Sigmoid colon (tissue), 7 donors: ENCODE data around the gene CCDC38. TPM values are rescaled to one million over a fixed set of nuclear protein-coding genes. Genes with fewer than 3 reads are reported as not detected.

Source experiments
- DNase-seq: peaks from one replicate; pipeline ENCODE4 v3.0.0-alpha.2; 2019
- H3K27ac ChIP-seq, 4 donors: fragments of 200-600 bp; sonication (generic); one replicate each; pipeline ENCODE4 v1.5.1; 2016 to 2019; ENCODE audit warnings: mild to moderate bottlenecking in 1 of 4
- H3K27me3 ChIP-seq, 3 donors: fragments of 200-600 bp; sonication (generic); one replicate each; pipeline ENCODE4 v1.5.1; 2019; ENCODE audit warnings: mild to moderate bottlenecking in 1 of 3
- H3K36me3 ChIP-seq, 4 donors: fragments of 200-600 bp; sonication (generic); one replicate each; pipeline ENCODE4 v1.5.1; 2016 to 2019
- H3K4me1 ChIP-seq, 4 donors: fragments of 200-600 bp; sonication (generic); one replicate each; pipeline ENCODE4 v1.5.1; 2017 to 2019
- H3K4me3 ChIP-seq, 4 donors: fragments of 200-600 bp; sonication (generic); one replicate each; pipeline ENCODE4 v1.5.1; 2017 to 2019; ENCODE audit warnings: mild to moderate bottlenecking in 2 of 4, moderate library complexity in 1 of 4
- H3K9me3 ChIP-seq, 4 donors: fragments of 200-600 bp in 3 of 4; sonication (generic) in 3 of 4; one replicate each; pipeline versions ENCODE4 v1.5.1 to v1.6.1; 2013 to 2019
- EP300 ChIP-seq, 4 donors: sonication (generic); formaldehyde crosslinking; IDR thresholded peaks; one replicate each; pipeline ENCODE4 v1.6.1; 2017; ENCODE audit warnings: antibody characterized with exemption in 4 of 4
- POLR2A ChIP-seq, 2 donors: fragments of 450-650 bp; IDR thresholded peaks; one replicate each; pipeline ENCODE4 v1.6.1; 2016; ENCODE audit warnings: antibody characterized with exemption in 2 of 2, mild to moderate bottlenecking in 2 of 2, moderate library complexity in 2 of 2
- POLR2AphosphoS5 ChIP-seq, 4 donors: sonication (generic); formaldehyde crosslinking; IDR thresholded peaks; one replicate each; pipeline ENCODE4 v1.6.1; 2017; ENCODE audit warnings: antibody characterized with exemption in 4 of 4
- WGBS, 2 donors: extraction: QIAGEN DNeasy Blood & Tissue Kit; methylation state at CpG; one replicate each; pipeline ENCODE4 v1.1.7; 2013; 5-methylcytosine and 5-hydroxymethylcytosine counted together
- intact Hi-C: fragments of 100-400 bp; cut with DNase I; formaldehyde crosslinking; loops from one replicate; pipeline ENCODE4 v1.15.1; 2023
- polyA plus RNA-seq, 3 donors: library from polyadenylated mRNA; stranded (reverse); fragments of 200-250 nt; gene quantifications; one replicate each; pipeline ENCODE4 v1.2.3, GENCODE V29; 2013
- total RNA-seq, 4 donors: library from RNA; depleted of rRNA; stranded (reverse); fragments of >200 nt; gene quantifications; one replicate each; pipeline ENCODE4 v1.1.0, GENCODE V29; 2016
- TF ChIP-seq, protein P1 (sequence below), 4 experiments: fragments of 450-650 bp in 3 of 4; fragments of 200-600 bp in 1 of 4; IDR thresholded peaks; one replicate each; pipeline ENCODE4 v1.5.1; 2016 to 2019; ENCODE audit warnings: antibody characterized with exemption in 4 of 4, mild to moderate bottlenecking in 3 of 4, moderate library complexity in 2 of 4
- donor health status: healthy with polysubstance abuse.
- donor health status: Bipolar disorder and iron deficiency.
- donor health status: healthy.

The CCDC38 gene
- total and polyA plus RNA-seq, 7 donors = not detected

DNA sequence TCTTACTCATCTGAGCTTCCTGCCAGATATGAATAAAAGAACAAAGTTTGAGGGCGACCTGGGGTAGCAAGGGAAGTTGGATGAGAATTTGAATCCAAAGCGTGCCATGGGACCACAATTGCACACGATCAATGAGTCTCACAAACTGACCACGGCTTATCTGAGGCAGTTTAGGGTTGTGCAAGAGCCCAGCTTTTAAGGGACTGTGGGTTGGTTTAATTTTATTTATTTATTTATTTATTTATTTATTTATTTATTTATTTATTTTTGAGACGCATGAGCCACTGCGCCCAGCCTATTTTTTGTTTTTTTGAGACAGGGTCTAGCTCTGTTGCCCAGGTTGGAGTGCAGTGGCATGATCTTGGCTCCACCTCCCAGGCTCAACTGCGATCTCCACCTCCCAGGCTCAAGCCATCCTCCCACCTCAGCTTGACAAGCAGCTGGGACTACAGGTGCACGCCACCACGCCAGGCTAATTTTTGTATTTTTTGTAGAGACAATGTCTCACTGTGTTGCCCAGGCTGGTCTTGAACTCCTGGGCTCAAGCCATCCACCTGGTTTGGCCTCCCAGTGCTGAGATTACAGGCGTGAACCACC lies 1.8 kb upstream of the CCDC38 start:
- DNase-seq = no peak
- TF ChIP-seq, protein P1, sequence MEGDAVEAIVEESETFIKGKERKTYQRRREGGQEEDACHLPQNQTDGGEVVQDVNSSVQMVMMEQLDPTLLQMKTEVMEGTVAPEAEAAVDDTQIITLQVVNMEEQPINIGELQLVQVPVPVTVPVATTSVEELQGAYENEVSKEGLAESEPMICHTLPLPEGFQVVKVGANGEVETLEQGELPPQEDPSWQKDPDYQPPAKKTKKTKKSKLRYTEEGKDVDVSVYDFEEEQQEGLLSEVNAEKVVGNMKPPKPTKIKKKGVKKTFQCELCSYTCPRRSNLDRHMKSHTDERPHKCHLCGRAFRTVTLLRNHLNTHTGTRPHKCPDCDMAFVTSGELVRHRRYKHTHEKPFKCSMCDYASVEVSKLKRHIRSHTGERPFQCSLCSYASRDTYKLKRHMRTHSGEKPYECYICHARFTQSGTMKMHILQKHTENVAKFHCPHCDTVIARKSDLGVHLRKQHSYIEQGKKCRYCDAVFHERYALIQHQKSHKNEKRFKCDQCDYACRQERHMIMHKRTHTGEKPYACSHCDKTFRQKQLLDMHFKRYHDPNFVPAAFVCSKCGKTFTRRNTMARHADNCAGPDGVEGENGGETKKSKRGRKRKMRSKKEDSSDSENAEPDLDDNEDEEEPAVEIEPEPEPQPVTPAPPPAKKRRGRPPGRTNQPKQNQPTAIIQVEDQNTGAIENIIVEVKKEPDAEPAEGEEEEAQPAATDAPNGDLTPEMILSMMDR (IDR thresholded peaks at IDR 0.05) = no peak
- TF ChIP-seq POLR2AphosphoS5 (IDR thresholded peaks at IDR 0.05) (no peak), POLR2A (IDR thresholded peaks at IDR 0.05) (no peak), EP300 (IDR thresholded peaks at IDR 0.05) (no peak)
- no peaks in the 10 kb centered on the region for H3K9me3 ChIP-seq
- no peaks in the 10 kb centered on the region for H3K36me3 ChIP-seq
- H3K27ac ChIP-seq = no peak overlapping the region
- H3K4me1 ChIP-seq = peaks cover 0 to 11% (median 7%) of the 10 kb centered on the region in 4 donors
- intact Hi-C loops = loop anchor here (5.0 kb wide), 1 partner anchor 87 kb away; the partner anchor contains the start of gene SNRPF
- H3K27me3 ChIP-seq = no peaks in the 10 kb centered on the region
- H3K4me3 ChIP-seq = no peak overlapping the region
- 80 to 92% methylated on average over 10 of the region's 10 CpGs for WGBS, 2 donors

DNA sequence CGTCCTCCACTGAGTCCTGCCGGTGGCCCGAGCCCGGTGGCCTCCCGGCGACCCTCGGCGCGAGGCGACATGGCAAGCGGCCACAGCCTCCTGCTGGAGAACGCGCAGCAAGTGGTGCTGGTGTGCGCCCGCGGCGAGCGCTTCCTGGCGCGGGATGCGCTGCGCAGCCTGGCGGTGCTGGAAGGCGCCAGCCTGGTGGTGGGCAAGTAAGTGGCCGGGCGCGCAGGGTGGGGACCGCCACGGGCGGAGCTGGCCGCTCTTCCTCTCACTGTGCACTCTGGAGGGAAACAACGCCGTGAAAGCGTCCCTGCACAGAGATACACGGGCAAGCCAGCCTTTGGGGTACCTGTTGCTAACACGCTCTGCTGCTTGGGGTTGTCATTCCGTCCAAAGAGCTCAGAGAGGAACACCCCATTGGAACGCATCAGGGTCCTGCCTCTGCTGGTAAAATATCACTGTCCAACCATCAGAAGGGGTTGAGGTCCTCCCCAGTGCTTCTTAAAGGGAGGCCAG lies 972 bp upstream of the CCDC38 start, which contains the start of gene AMDHD1:
Gene AMDHD1 (plus strand): TSS at position 2 of the 513 bp plus-strand sequence. CDS start 68 bp downstream, at position 70.
- DNase-seq = peak; percentile 74
- Histone ChIP-seq H3K36me3 (no peaks in the 10 kb centered on the region), H3K9me3 (no peaks in the 10 kb centered on the region), H3K27me3 (no peaks in the 10 kb centered on the region), H3K4me1 (peaks cover 0 to 11% (median 7%) of the 10 kb centered on the region in 4 donors), H3K27ac (peak within 1 kb of the TSS; percentile 84 to 89 (median 85)), H3K4me3 (peak within 1 kb of the TSS; percentile 83 to 96 (median 90))
- intact Hi-C loops = loop anchor here (5.0 kb wide), 1 partner anchor 86 kb away; the partner anchor contains the start of gene SNRPF
- TF ChIP-seq EP300 (IDR thresholded peaks at IDR 0.05) (no peak), POLR2AphosphoS5 (IDR thresholded peaks at IDR 0.05) (peak in 1 of 4 donors; percentile 7), POLR2A (IDR thresholded peaks at IDR 0.05) (no peak)
- TF ChIP-seq, protein P1 (IDR thresholded peaks at IDR 0.05) = peak in 3 of 4 experiments; percentile 26 to 47 (median 44)
- 0 to 1% methylated on average over 38 of the region's 38 CpGs for WGBS, 2 donors

DNA sequence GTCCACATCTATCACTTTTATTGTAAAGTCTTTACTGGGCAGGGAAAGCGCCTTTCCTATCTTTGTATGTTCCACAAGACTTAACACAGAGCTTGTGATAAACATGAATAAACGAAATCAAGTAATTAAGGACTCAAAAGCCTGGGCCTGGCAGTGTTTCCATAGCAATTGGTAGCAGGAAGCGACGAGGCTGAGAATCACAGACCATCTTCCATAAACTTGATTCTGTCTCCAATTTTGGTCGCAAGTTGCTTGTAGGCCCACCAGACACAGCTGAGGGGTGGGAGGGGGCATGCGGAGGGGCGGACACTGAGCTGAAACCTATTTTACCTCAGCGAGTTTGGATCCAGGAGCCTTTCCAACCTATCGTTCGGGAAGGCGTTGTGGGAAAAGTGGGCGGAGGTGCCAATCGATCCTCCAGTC lies 302 bp downstream of the CCDC38 start:
- DNase-seq = no peak
- intact Hi-C loops = loop anchor here (5.0 kb wide), 1 partner anchor 85 kb away; the partner anchor contains the start of gene SNRPF
- WGBS, 2 donors = 4 to 13% methylated on average over 13 of the region's 13 CpGs

DNA sequence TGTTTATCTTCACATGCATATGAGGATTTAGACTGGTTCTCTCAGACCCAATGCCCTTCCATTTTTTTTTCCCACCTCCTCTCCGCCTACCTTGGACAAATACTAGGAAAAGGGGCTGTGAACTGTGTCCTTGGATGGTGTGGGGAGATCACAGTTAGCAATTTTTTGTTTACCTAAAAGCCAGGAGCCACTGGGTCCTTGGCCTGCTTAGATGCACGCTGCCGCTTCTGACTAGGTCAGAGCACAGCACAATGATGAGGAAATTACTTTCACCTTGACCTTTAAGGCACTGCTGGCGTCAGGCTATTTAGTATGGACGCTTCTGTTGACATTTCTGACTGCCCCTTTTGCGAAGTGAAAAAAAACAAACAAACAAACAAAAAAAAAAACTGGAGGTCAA lies 1.9 kb downstream of the CCDC38 start:
- Histone ChIP-seq H3K4me3 (no peak overlapping the region), H3K27ac (no peak overlapping the region), H3K27me3 (no peaks in the 10 kb centered on the region), H3K9me3 (no peaks in the 10 kb centered on the region), H3K36me3 (no peaks in the 10 kb centered on the region), H3K4me1 (peaks cover 0 to 11% (median 7%) of the 10 kb centered on the region in 4 donors)
- no peak for DNase-seq
- intact Hi-C loops = loop anchor here (5.0 kb wide), 1 partner anchor 83 kb away; the partner anchor contains the start of gene SNRPF
- no peak for TF ChIP-seq EP300 (IDR thresholded peaks at IDR 0.05)
- TF ChIP-seq, protein P1 (IDR thresholded peaks at IDR 0.05) = no peak
- no peak for TF ChIP-seq POLR2AphosphoS5 (IDR thresholded peaks at IDR 0.05)
- TF ChIP-seq POLR2A (IDR thresholded peaks at IDR 0.05) = no peak
- WGBS, 2 donors = 62 to 76% methylated on average over 6 of the region's 6 CpGs

More for the DNA sequence above, 302 bp downstream of the CCDC38 start:
- Histone ChIP-seq H3K27ac (peak overlapping the region; percentile 84 to 89 (median 85)), H3K36me3 (no peaks in the 10 kb centered on the region), H3K4me3 (peak overlapping the region; percentile 83 to 96 (median 90)), H3K9me3 (no peaks in the 10 kb centered on the region), H3K27me3 (no peaks in the 10 kb centered on the region), H3K4me1 (peaks cover 0 to 11% (median 7%) of the 10 kb centered on the region in 4 donors)
- TF ChIP-seq EP300 (IDR thresholded peaks at IDR 0.05) (no peak), POLR2A (IDR thresholded peaks at IDR 0.05) (no peak), POLR2AphosphoS5 (IDR thresholded peaks at IDR 0.05) (no peak)
- TF ChIP-seq, protein P1 (IDR thresholded peaks at IDR 0.05) = no peak
